Activated T-helper 1 cell treated with anti-CD3 and anti-CD28 coated beads, Interleukin-12 subunit alpha, Interleukin-12 subunit beta, Interleukin-2, Interleukin-4 antibody, amounts not matched to agents 30 ng/mL and 10 ng/mL and 1 ng/mL, durations not matched to agents 14 hours and 24 hours and 36 hours (primary cell): ENCODE results near the gene EFNA5. TPM values are rescaled to one million over a fixed set of nuclear protein-coding genes. Genes with fewer than 3 reads are reported as not detected.
"Not testable (repeated sequence)": the region's sequence is repeated elsewhere in the genome, so short reads cannot be mapped to it uniquely, and the experiment has no call there.

Experiments
- DNase-seq: peaks from one replicate; pipeline ENCODE4 v3.0.0; 2021; ENCODE audit warnings: low spot score
- H3K27ac Mint-ChIP-seq: one replicate; pipeline ENCODE4 v1.8.0; 2021; ENCODE audit warnings: mild to moderate bottlenecking, mixed read lengths
- H3K27me3 Mint-ChIP-seq: one replicate; pipeline ENCODE4 v1.8.0; 2022; ENCODE audit warnings: mild to moderate bottlenecking, moderate library complexity, mixed read lengths; ENCODE audit not compliant: insufficient read depth
- H3K36me3 Mint-ChIP-seq: one replicate; pipeline ENCODE4 v1.8.0; 2021; ENCODE audit warnings: low read depth, mixed read lengths
- H3K4me1 Mint-ChIP-seq: one replicate; pipeline ENCODE4 v1.8.0; 2021; ENCODE audit warnings: low read depth, mixed read lengths
- H3K4me3 Mint-ChIP-seq: one replicate; pipeline ENCODE4 v1.8.0; 2021; ENCODE audit warnings: mild to moderate bottlenecking, moderate library complexity, mixed read lengths
- H3K9me3 Mint-ChIP-seq: one replicate; pipeline ENCODE4 v1.8.0; 2021; ENCODE audit warnings: mixed read lengths
- intact Hi-C: fragments of 100-400 bp; cut with micrococcal nuclease; formaldehyde crosslinking; loops from one replicate; pipeline ENCODE4 v1.15.1; 2024
- total RNA-seq: library from RNA; stranded (reverse); gene quantifications from 2 replicates; pipeline ENCODE4 v1.2.3, GENCODE V29; 2022

Gene EFNA5
- total RNA-seq, 1 donor from 2014 or later = not detected

- Mint-ChIP-seq H3K27ac (no peak overlapping the region), H3K4me3 (no peak overlapping the region), H3K27me3 (peaks cover 6% of the 10 kb centered on the region), H3K9me3 (no peaks in the 10 kb centered on the region), H3K36me3 (no peaks in the 10 kb centered on the region), H3K4me1 (peaks cover 16% of the 10 kb centered on the region)
- intact Hi-C loops = no loop called here
- DNase-seq = no peak
These were observed 205.9 kb downstream of the EFNA5 start for GRCh38 chr5:107464876-107465275.

GRCh38 chr5:107464416-107464815 lies 206.3 kb downstream of the EFNA5 start:
- no peaks in the 10 kb centered on the region for H3K9me3 Mint-ChIP-seq
- H3K4me3 Mint-ChIP-seq = no peak overlapping the region
- intact Hi-C loops = no loop called here
- no peaks in the 10 kb centered on the region for H3K36me3 Mint-ChIP-seq
- no peak overlapping the region for H3K27ac Mint-ChIP-seq
- H3K27me3 Mint-ChIP-seq = peaks cover 6% of the 10 kb centered on the region
- no peak for DNase-seq
- peaks cover 11% of the 10 kb centered on the region for H3K4me1 Mint-ChIP-seq

GRCh38 chr5:107463731-107464130 lies 207.0 kb downstream of the EFNA5 start:
- Mint-ChIP-seq H3K9me3 (no peaks in the 10 kb centered on the region), H3K36me3 (no peaks in the 10 kb centered on the region), H3K27ac (no peak overlapping the region), H3K4me3 (no peak overlapping the region), H3K27me3 (peaks cover 6% of the 10 kb centered on the region), H3K4me1 (peaks cover 8% of the 10 kb centered on the region)
- intact Hi-C loops = no loop called here
- DNase-seq = no peak

- peaks cover 8% of the 10 kb centered on the region for H3K4me1 Mint-ChIP-seq
- peaks cover 7% of the 10 kb centered on the region for H3K27me3 Mint-ChIP-seq
- no peak overlapping the region for H3K27ac Mint-ChIP-seq
- H3K4me3 Mint-ChIP-seq = no peak overlapping the region
- H3K36me3 Mint-ChIP-seq = no peaks in the 10 kb centered on the region
- DNase-seq = no peak
- intact Hi-C loops = no loop called here
- H3K9me3 Mint-ChIP-seq = no peaks in the 10 kb centered on the region
These were observed 209.0 kb downstream of the EFNA5 start for GRCh38 chr5:107461770-107462169.

GRCh38 chr5:107460789-107461188 lies 209.9 kb downstream of the EFNA5 start:
- Mint-ChIP-seq H3K27ac (no peak overlapping the region), H3K36me3 (no peaks in the 10 kb centered on the region), H3K4me1 (peaks cover 8% of the 10 kb centered on the region), H3K9me3 (no peaks in the 10 kb centered on the region), H3K27me3 (peaks cover 7% of the 10 kb centered on the region), H3K4me3 (no peak overlapping the region)
- DNase-seq = no peak
- intact Hi-C loops = no loop called here

GRCh38 chr5:107459605-107460004 lies 211.1 kb downstream of the EFNA5 start:
- H3K9me3 Mint-ChIP-seq = no peaks in the 10 kb centered on the region
- no peak overlapping the region for H3K27ac Mint-ChIP-seq
- intact Hi-C loops = no loop called here
- H3K4me3 Mint-ChIP-seq = no peak overlapping the region
- no peaks in the 10 kb centered on the region for H3K36me3 Mint-ChIP-seq
- no peak for DNase-seq
- H3K27me3 Mint-ChIP-seq = peaks cover 7% of the 10 kb centered on the region
- H3K4me1 Mint-ChIP-seq = peaks cover 3% of the 10 kb centered on the region

GRCh38 chr5:107458322-107458721 lies 212.4 kb downstream of the EFNA5 start:
- Mint-ChIP-seq H3K36me3 (no peaks in the 10 kb centered on the region), H3K27me3 (peaks cover 7% of the 10 kb centered on the region), H3K4me3 (no peak overlapping the region), H3K9me3 (no peaks in the 10 kb centered on the region), H3K4me1 (no peaks in the 10 kb centered on the region), H3K27ac (no peak overlapping the region)
- DNase-seq = no peak
- intact Hi-C loops = no loop called here

- no peaks in the 10 kb centered on the region for H3K36me3 Mint-ChIP-seq
- no peak for DNase-seq
- H3K9me3 Mint-ChIP-seq = no peaks in the 10 kb centered on the region
- no peak overlapping the region for H3K4me3 Mint-ChIP-seq
- H3K27ac Mint-ChIP-seq = no peak overlapping the region
- no peaks in the 10 kb centered on the region for H3K4me1 Mint-ChIP-seq
- peaks cover 7% of the 10 kb centered on the region for H3K27me3 Mint-ChIP-seq
- intact Hi-C loops = no loop called here
These were observed 212.9 kb downstream of the EFNA5 start for GRCh38 chr5:107457881-107458280.

GRCh38 chr5:107457138-107457537 lies 213.6 kb downstream of the EFNA5 start:
- peaks cover 1% of the 10 kb centered on the region for H3K27me3 Mint-ChIP-seq
- H3K9me3 Mint-ChIP-seq = no peaks in the 10 kb centered on the region
- H3K27ac Mint-ChIP-seq = no peak overlapping the region
- H3K36me3 Mint-ChIP-seq = no peaks in the 10 kb centered on the region
- intact Hi-C loops = no loop called here
- no peak overlapping the region for H3K4me3 Mint-ChIP-seq
- no peaks in the 10 kb centered on the region for H3K4me1 Mint-ChIP-seq
- no peak for DNase-seq

- intact Hi-C loops = no loop called here
- no peak overlapping the region for H3K27ac Mint-ChIP-seq
- H3K4me1 Mint-ChIP-seq = no peaks in the 10 kb centered on the region
- DNase-seq = no peak
- H3K27me3 Mint-ChIP-seq = peaks cover 4% of the 10 kb centered on the region
- H3K9me3 Mint-ChIP-seq = no peaks in the 10 kb centered on the region
- H3K4me3 Mint-ChIP-seq = no peak overlapping the region
- no peaks in the 10 kb centered on the region for H3K36me3 Mint-ChIP-seq
These were observed 214.4 kb downstream of the EFNA5 start for GRCh38 chr5:107456281-107456715.

- no peaks in the 10 kb centered on the region for H3K36me3 Mint-ChIP-seq
- peaks cover 4% of the 10 kb centered on the region for H3K27me3 Mint-ChIP-seq
- H3K4me3 Mint-ChIP-seq = no peak overlapping the region
- no peak overlapping the region for H3K27ac Mint-ChIP-seq
- intact Hi-C loops = no loop called here
- no peak for DNase-seq
- H3K9me3 Mint-ChIP-seq = no peaks in the 10 kb centered on the region
- H3K4me1 Mint-ChIP-seq = no peaks in the 10 kb centered on the region
These were observed 215.6 kb downstream of the EFNA5 start for GRCh38 chr5:107455111-107455544.

GRCh38 chr5:107451827-107452226 lies 218.9 kb downstream of the EFNA5 start:
- H3K4me1 Mint-ChIP-seq, DNase-seq, H3K27me3 Mint-ChIP-seq, H3K36me3 Mint-ChIP-seq, intact Hi-C loops, H3K4me3 Mint-ChIP-seq, H3K9me3 Mint-ChIP-seq, H3K27ac Mint-ChIP-seq: not testable (repeated sequence)

- H3K4me1 Mint-ChIP-seq = no peaks in the 10 kb centered on the region
- no peaks in the 10 kb centered on the region for H3K36me3 Mint-ChIP-seq
- no peak overlapping the region for H3K27ac Mint-ChIP-seq
- no peaks in the 10 kb centered on the region for H3K9me3 Mint-ChIP-seq
- H3K27me3 Mint-ChIP-seq = peaks cover 5% of the 10 kb centered on the region
- intact Hi-C loops = no loop called here
- H3K4me3 Mint-ChIP-seq = no peak overlapping the region
- no peak for DNase-seq
These were observed 219.7 kb downstream of the EFNA5 start for GRCh38 chr5:107451028-107451427.

GRCh38 chr5:107450531-107450930 lies 220.2 kb downstream of the EFNA5 start:
- Mint-ChIP-seq H3K4me3 (no peak overlapping the region), H3K4me1 (no peaks in the 10 kb centered on the region), H3K27me3 (peaks cover 5% of the 10 kb centered on the region), H3K27ac (no peak overlapping the region), H3K9me3 (no peaks in the 10 kb centered on the region), H3K36me3 (no peaks in the 10 kb centered on the region)
- intact Hi-C loops = no loop called here
- DNase-seq = no peak
